ENCODE results near the gene NDUFB1.

The NDUFB1 gene

GRCh38 chr14:92121670-92122350 is at the start of gene NDUFB1, which contains the start of gene CPSF2:
Gene NDUFB1, minus strand, starts transcription at chr14:92121706. Its CDS starts 4,069 bp downstream, at chr14:92117637.
Gene CPSF2, plus strand, starts transcription at chr14:92121969. Its CDS starts 9,016 bp downstream, at chr14:92130985.
- DNase-seq, result peak; percentile 86

GRCh38 chr14:92164958-92165357 is 43.5 kb upstream of the NDUFB1 start:
- no peak for DNase-seq

- DNase-seq, result no peak
Measured at GRCh38 chr14:92161521-92161920, 40.0 kb upstream of the NDUFB1 start.

DNA sequence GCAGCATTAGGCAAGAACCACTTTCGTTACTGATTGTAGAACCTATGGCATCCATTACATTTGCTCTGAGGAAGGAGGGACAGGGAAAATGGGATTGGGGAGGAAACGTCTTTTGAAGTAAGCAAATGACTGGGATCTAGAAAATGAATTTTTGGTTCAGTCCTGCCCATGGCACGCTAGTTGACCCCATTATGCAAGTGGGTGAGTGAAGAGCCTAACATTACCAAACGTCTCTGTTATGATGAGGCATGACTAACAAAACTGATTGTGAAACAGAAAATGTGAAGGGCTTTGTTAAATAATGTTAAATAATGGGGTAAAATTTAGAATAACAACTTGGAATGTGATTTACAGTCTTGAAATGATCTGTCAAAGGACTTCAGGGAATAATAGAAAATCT is 39.1 kb upstream of the NDUFB1 start:
- DNase-seq, result no peak

DNA sequence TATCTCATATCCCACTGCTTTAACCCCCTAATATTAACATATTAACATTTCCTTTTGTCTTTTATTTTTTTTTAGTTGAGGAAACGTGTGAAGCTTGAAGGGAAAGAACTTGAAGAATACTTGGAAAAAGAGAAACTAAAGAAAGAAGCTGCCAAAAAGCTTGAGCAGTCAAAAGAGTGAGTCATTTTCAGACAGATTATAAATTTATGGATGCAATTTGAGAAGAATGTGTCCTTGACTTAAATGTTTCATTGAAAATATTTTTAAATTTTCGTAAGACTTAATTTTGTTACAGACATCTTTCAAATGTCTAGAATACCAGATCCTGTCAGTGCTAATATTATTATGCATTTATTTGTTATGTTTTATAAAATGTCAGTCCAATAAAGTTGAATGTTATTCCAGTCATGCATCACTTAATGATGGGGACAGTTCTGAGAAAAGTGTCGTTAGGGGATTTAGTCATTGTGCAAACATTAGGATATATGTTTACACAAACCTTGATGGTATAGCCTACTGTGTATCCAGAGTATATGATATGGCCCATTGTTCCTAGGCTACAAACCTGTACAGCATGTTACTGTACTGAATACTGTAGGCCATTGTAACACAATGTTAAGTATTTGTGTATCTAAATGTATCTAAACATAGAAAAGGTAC is 32.9 kb upstream of the NDUFB1 start:
- DNase-seq, result no peak

GRCh38 chr14:92153581-92153980 is 32.1 kb upstream of the NDUFB1 start:
- DNase-seq, result no peak

DNA sequence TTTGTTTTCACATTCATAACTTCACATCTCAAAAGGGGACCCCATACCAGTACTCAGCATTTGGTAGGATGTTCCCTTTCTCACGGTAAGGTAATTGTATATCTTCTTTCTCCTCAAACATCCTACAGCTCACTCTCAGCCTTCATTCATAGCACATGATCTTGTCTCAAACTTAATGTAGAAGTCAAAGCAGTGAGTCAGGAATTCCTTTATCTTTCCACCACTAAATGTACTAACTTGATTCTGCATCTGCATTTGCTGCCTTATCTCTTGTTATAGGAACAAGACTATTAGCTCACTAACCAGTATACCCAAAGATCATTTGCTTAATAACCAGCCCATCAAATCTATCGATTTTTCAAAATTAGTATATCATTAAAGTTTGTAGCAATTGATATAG is 23.2 kb upstream of the NDUFB1 start:
- no peak for DNase-seq

GRCh38 chr14:92143962-92144361 is 22.5 kb upstream of the NDUFB1 start:
- DNase-seq, result no peak

DNA sequence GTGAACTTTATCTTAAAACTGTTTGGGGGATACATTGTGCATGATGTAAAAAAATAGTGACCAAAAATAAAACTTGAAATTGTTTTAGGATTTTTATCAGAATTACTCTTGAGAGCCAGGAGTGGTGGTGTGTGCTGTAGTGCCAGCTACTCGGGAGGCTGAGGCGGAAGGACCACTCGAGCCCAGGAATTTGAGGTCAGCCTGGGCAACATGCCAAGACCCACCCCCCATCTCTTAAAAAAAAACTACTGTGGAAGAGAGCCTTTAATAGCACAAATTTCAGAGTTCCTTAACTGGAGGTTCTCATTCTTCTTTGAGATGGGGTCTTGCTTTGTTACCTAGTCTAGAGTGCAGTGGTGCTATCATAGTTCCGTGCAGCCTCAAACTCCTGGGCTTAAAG is 21.8 kb upstream of the NDUFB1 start:
- DNase-seq, result no peak

GRCh38 chr14:92135269-92135668 is 13.8 kb upstream of the NDUFB1 start:
- peak; percentile 29 for DNase-seq

- DNase-seq, result no peak
Measured at GRCh38 chr14:92134456-92134855, 12.9 kb upstream of the NDUFB1 start.

GRCh38 chr14:92122761-92123160 is 1.3 kb upstream of the NDUFB1 start:
- no peak for DNase-seq

GRCh38 chr14:92122351-92122677 is 808 bp upstream of the NDUFB1 start:
- peak; percentile 23 for DNase-seq

- DNase-seq, result no peak
Measured at GRCh38 chr14:92121207-92121669, 268 bp downstream of the NDUFB1 start.

DNA sequence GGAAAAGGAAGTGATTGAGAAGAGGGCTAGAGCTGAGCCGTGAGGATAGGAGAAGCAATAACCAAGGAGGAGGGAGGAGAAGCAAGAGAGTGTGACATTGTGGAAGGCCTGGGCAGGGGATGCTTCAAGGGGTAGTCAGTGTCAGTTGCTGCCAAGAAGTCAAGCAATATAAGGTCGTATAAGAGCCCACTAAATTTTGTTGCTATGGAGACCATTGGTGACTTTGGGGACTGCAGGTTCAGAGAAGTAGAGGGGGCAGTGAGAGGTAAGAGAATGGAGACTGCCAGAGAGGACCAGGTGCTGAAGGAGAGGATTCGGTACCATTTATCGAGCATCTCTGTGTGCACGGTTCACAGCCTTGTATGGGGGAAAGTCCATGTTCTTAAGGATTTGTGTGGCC is 12.0 kb downstream of the NDUFB1 start:
- DNase-seq, result no peak

DNA sequence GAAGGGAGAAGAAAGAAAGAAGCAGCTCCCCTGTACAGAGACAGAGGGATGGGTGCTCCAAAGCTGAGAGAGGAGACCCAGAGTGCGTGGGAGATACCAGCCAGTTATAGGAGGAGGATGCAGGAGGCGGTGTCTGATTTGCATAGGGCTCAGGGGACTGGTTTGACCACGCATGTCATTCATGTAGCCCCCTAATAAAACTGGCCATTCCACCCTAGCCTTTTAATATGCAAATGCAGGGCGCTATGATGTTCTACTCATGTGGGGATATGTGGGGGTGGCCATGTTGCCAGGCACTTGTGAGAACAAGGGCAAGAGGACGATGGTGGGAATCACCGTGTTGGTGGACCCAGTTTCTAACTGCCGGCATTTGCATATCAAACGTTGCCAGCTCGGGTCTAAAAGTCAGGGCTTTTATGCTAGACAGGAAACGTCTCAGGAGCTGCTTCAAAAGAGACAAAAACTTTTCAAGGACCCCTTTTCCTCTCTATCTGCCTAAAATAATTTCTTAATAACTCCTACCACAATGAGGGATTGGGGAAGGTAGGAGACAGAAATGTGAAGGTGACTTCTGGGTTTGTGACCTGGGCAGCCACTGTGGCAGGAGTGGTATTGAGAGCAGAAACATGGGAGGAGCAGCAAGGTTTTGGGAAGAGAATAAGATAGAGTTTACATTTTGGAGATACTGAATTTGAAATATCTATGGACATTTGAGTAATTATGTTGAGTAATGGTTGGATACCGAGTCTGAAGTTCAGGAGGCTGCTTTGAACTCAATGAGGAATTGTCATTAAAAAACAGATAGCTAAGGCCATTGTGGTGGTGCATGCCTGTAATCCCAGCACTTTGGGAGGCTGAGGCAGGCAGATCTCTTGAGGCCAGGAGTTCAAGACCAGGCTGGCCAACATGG is 12.9 kb downstream of the NDUFB1 start:
- no peak for DNase-seq

DNA sequence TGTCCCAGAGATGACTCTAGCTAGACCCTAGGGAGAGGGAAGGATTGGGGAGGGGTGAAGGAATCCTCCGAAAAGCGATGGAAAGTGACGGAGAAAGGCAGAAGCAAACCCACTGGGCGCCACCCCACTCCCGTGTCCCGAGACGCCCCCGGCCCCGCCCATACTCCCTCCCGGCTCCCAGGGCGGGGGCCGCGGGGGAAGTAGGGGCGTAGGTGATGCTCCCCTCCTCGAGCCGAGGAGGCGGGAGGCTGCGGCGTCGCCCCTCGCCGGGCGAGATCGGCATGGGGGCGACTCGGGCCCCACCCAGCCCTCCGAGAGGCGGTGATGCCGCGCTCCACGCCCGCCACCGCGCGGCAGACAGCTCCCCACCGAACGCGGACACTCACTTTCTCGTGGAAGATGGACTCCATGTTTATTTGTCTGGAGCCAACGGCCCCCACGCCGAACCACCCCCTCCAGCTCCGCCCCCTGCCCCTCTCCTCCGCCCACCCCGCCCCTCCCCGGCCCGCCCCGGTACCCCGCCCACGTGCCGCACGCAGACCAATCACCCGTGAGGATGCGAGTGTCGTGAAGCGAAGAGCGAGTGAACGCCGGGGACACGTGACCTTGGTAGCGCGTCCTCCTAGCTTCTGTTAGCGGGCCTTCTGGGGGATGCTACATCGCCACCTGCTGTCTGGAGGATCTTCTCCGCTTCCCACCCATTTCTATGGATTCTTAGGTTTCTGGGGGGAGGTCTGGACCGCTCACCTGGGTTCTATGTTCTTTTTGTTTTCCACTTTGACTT is 15.2 kb downstream of the NDUFB1 start, which contains the start of gene ATXN3:
TSS of gene ATXN3 (minus strand) at position 440 of the 784 bp plus-strand sequence. CDS start at position 410, 30 bp downstream.
- peak; percentile 99 for DNase-seq

- no peak for DNase-seq
Measured at GRCh38 chr14:92105893-92106142, 15.7 kb downstream of the NDUFB1 start.

DNA sequence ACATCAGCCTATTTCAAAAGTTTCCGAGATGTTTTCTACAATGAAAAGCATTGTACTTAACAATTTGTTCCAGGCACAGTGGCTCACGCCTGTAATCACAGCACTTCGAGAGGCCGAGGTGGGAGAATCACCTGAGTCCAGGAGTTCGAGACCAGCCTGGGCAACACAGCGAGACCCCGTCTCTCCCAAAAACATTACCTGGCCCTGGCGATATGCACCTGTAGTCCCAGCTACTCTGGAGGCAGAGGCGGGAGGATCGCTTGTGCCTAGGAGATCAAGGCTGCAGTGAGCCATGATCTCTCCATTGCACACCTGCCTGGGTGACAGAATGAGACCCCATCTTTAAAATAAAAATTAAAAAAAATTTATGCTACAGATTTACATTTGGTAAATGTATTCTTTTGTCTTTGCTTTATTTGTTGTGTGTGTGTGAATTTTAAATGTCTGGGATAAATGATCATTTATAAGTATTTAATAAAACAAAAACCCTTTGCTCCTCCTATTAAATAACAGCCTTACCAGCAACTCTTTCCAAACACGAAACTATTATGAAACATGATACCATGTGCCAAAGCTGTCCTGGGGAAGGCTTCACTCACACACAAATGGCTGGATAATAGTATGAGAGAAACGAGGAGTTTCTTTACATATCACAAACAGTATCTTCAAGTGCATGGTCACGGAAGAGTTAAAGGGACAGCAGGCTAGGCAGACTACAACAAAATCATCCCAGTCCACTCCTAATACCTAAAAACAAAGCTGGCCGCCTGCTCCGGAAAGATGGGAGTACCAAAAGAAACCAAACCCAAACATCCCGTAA is 16.2 kb downstream of the NDUFB1 start:
- DNase-seq, result no peak

DNA sequence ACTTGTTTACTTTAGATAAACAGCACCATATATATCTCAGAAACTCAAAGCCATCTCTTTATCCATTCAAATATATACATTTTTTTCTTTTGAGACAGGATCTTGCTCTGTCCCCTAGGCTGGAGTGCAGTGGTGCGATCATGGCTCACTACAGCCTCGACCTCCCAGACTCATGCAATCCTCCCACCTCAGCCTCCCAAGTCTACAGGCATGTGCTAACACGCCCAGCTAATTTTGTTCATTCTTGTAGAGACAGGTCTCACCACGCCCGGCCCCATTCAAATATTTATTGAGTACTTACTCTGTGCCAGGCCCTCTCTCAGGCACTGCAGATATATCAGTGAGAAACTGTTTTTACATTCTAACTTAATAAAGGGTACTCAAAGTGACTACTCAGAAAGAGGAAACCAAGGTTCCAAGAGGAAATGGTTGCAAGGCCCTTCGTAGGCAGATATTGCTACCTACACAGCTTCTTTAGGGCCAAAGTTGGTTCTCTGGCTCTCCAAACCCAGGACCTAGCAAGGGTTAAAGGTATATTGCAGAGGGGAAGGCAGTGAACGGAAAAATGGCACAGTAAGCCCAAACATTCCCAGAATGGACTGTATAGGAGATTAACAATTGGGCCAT is 18.0 kb downstream of the NDUFB1 start:
- DNase-seq, result no peak

DNA sequence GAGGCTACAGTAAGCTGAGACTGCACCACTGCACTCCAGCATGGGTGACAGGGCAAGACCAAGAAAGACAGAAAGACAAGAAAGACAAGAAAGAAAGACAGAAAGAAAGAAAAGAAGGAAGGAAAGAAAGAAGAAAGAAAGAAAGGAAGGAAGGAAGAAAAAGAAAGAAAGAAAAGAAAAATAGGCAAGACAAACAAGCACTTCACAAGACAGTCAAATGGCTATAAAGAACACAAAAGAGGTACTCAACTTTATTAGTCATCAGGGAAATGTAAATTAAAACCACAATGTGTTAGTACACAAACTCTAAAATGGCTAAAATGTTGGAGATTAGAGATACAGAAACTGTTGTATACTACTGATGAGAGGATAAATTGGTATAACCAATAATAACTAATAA is 21.7 kb downstream of the NDUFB1 start:
- DNase-seq, result no peak

- no peak for DNase-seq
Measured at GRCh38 chr14:92093320-92093719, 28.2 kb downstream of the NDUFB1 start.
